Measurements from ENCODE around the gene NXPH2.

The NXPH2 gene

DNA sequence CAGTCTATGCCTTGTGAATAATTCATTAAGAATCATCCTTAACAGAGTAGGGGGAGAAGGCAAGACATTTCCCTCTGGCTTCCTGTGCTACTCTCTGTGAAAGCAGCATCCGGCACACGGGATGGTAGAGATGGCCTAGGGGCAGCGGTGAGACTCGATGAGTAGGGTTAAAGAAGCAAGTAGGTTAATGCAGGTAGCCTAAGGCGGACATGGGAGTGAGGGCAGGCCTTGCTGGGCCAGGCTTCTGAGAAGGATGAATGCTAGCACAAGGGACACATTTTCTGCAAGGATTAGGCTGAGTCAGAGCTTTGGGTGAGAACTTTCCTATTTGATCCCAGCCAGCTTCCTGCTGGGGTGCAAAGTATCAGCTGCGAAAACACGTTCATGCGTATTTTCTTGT lies 80.8 kb downstream of the NXPH2 start:
- no peaks in the 10 kb centered on the region for H3K9me3 ChIP-seq (ENCODE audit: low read length)
- H3K4me2 ChIP-seq (ENCODE audit: low read length): no peak overlapping the region
- H3K27me3 ChIP-seq (ENCODE audit: insufficient read depth, low read length): no peaks in the 10 kb centered on the region
- no peak overlapping the region for H3K4me3 ChIP-seq (ENCODE audit: low read depth, low read length, poor library complexity, severe bottlenecking)
- H3K9ac ChIP-seq (ENCODE audit: low read length): no peak overlapping the region
- no peak for TF ChIP-seq EZH2 (IDR thresholded peaks at IDR 0.05; ENCODE audit: borderline replicate concordance, low read length)
- TF ChIP-seq, protein P1, sequence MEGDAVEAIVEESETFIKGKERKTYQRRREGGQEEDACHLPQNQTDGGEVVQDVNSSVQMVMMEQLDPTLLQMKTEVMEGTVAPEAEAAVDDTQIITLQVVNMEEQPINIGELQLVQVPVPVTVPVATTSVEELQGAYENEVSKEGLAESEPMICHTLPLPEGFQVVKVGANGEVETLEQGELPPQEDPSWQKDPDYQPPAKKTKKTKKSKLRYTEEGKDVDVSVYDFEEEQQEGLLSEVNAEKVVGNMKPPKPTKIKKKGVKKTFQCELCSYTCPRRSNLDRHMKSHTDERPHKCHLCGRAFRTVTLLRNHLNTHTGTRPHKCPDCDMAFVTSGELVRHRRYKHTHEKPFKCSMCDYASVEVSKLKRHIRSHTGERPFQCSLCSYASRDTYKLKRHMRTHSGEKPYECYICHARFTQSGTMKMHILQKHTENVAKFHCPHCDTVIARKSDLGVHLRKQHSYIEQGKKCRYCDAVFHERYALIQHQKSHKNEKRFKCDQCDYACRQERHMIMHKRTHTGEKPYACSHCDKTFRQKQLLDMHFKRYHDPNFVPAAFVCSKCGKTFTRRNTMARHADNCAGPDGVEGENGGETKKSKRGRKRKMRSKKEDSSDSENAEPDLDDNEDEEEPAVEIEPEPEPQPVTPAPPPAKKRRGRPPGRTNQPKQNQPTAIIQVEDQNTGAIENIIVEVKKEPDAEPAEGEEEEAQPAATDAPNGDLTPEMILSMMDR (IDR thresholded peaks at IDR 0.05; ENCODE audit: low read length): no peak
- H3K27ac ChIP-seq (ENCODE audit: low read depth, low read length, poor library complexity, severe bottlenecking): no peak overlapping the region
- no peaks in the 10 kb centered on the region for H3K36me3 ChIP-seq (ENCODE audit: insufficient read depth, low read length)
- H3K9me2 ChIP-seq (ENCODE audit: low read depth, low read length): no peaks in the 10 kb centered on the region
- H3K4me1 ChIP-seq (ENCODE audit: insufficient read depth, low read length, severe bottlenecking): no peaks in the 10 kb centered on the region
- no peaks in the 10 kb centered on the region for H3F3A ChIP-seq (ENCODE audit: insufficient read depth, low read length)
- no peaks in the 10 kb centered on the region for H3K79me2 ChIP-seq (ENCODE audit: insufficient read depth, low read length)
- H4K20me1 ChIP-seq (ENCODE audit: insufficient read depth, low read length): no peaks in the 10 kb centered on the region
- H2AFZ ChIP-seq (ENCODE audit: low read length): no peak overlapping the region

DNA sequence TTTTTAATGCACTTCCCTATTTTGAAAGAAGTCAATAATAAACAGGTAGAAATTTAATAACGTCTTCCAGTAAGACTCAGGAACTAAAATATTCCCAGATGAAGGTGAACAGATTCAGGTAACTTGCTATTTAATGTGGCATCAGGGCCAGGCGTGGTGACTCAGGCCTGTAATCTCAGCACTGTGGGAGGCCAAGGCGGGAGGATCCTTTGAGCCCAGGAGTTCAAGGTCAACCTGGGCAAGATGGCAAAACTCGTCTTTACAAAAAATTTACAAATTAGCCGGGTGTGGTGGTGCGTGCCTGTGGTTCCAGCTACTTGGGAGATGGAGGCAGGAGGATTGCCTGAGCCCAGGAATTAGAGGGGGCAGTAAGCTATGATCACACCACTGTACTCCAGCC lies 81.8 kb downstream of the NXPH2 start:
- H3K27me3 ChIP-seq (ENCODE audit: insufficient read depth, low read length): no peaks in the 10 kb centered on the region
- no peaks in the 10 kb centered on the region for H3K79me2 ChIP-seq (ENCODE audit: insufficient read depth, low read length)
- H3K4me1 ChIP-seq (ENCODE audit: insufficient read depth, low read length, severe bottlenecking): no peaks in the 10 kb centered on the region
- H3K4me3 ChIP-seq (ENCODE audit: low read depth, low read length, poor library complexity, severe bottlenecking): no peak overlapping the region
- H3K36me3 ChIP-seq (ENCODE audit: insufficient read depth, low read length): no peaks in the 10 kb centered on the region
- TF ChIP-seq, protein P1 (IDR thresholded peaks at IDR 0.05; ENCODE audit: low read length): no peak
- no peak for TF ChIP-seq EZH2 (IDR thresholded peaks at IDR 0.05; ENCODE audit: borderline replicate concordance, low read length)
- no peak overlapping the region for H3K4me2 ChIP-seq (ENCODE audit: low read length)
- H3K9me3 ChIP-seq (ENCODE audit: low read length): no peaks in the 10 kb centered on the region
- H3K27ac ChIP-seq (ENCODE audit: low read depth, low read length, poor library complexity, severe bottlenecking): no peak overlapping the region
- no peak overlapping the region for H2AFZ ChIP-seq (ENCODE audit: low read length)
- no peaks in the 10 kb centered on the region for H3K9me2 ChIP-seq (ENCODE audit: low read depth, low read length)
- no peak overlapping the region for H3K9ac ChIP-seq (ENCODE audit: low read length)
- no peaks in the 10 kb centered on the region for H4K20me1 ChIP-seq (ENCODE audit: insufficient read depth, low read length)
- no peaks in the 10 kb centered on the region for H3F3A ChIP-seq (ENCODE audit: insufficient read depth, low read length)

DNA sequence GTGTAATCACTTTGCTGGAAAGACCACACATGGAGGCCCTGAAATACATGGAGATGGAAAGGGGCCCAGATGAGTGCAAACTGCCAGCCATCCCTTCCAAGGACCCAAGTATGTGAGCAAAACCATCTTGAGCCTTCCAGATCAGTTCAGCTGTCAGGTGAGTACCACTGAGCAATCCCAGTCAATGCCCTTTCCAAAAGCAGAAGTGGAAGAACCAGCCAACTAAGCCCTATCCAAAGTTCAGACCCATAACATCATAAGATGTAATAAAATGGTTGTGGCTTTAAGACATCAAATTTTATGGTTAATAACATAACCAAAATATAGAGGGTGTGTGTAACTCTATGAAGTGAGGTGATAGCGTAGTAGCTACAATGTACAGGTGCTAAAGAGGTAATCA lies 88.5 kb downstream of the NXPH2 start:
- Histone ChIP-seq H3K27me3 (ENCODE audit: insufficient read depth, low read length) (no peaks in the 10 kb centered on the region), H4K20me1 (ENCODE audit: insufficient read depth, low read length) (no peaks in the 10 kb centered on the region), H3K4me3 (ENCODE audit: low read depth, low read length, poor library complexity, severe bottlenecking) (no peak overlapping the region), H3K9ac (ENCODE audit: low read length) (no peak overlapping the region), H3K9me2 (ENCODE audit: low read depth, low read length) (no peaks in the 10 kb centered on the region), H3F3A (ENCODE audit: insufficient read depth, low read length) (no peaks in the 10 kb centered on the region), H2AFZ (ENCODE audit: low read length) (no peak overlapping the region), H3K79me2 (ENCODE audit: insufficient read depth, low read length) (no peaks in the 10 kb centered on the region), H3K4me1 (ENCODE audit: insufficient read depth, low read length, severe bottlenecking) (no peaks in the 10 kb centered on the region), H3K36me3 (ENCODE audit: insufficient read depth, low read length) (no peaks in the 10 kb centered on the region), H3K9me3 (ENCODE audit: low read length) (no peaks in the 10 kb centered on the region), H3K27ac (ENCODE audit: low read depth, low read length, poor library complexity, severe bottlenecking) (no peak overlapping the region), H3K4me2 (ENCODE audit: low read length) (no peak overlapping the region)
- TF ChIP-seq, protein P1 (IDR thresholded peaks at IDR 0.05; ENCODE audit: low read length): no peak
- no peak for TF ChIP-seq EZH2 (IDR thresholded peaks at IDR 0.05; ENCODE audit: borderline replicate concordance, low read length)
